ENCODE results near the gene TEX48.

TEX48 gene

DNA sequence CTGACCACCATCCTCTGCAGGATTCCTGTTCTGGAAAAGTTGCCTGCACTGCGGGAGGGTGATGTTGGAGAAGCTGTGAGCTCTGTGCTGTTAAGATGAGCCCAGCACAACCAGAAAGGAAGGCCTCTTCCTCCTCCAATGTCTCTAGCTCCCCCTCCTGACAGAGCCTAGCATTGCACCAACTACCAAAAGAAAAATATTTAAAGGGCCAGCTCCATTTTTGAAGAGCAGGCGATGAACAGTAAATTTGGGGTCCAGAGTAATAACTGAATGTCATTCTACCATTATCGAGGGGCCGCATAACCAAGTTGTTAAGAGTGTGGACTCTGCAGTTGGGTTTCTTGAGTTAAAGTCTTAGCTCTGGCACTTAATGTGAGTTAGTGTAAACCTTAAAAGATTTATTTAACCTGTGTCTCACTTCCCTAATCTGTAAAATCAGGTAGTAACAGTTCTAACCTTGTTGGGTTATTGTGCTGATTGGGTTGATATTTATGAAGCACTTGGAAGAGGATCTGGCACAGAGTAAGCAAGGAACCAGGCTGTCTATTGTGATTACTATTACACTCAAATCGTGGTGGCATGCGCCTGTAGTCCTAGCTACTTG, 28.3 kb downstream of the TEX48 start:
- TF ChIP-seq, protein P1, sequence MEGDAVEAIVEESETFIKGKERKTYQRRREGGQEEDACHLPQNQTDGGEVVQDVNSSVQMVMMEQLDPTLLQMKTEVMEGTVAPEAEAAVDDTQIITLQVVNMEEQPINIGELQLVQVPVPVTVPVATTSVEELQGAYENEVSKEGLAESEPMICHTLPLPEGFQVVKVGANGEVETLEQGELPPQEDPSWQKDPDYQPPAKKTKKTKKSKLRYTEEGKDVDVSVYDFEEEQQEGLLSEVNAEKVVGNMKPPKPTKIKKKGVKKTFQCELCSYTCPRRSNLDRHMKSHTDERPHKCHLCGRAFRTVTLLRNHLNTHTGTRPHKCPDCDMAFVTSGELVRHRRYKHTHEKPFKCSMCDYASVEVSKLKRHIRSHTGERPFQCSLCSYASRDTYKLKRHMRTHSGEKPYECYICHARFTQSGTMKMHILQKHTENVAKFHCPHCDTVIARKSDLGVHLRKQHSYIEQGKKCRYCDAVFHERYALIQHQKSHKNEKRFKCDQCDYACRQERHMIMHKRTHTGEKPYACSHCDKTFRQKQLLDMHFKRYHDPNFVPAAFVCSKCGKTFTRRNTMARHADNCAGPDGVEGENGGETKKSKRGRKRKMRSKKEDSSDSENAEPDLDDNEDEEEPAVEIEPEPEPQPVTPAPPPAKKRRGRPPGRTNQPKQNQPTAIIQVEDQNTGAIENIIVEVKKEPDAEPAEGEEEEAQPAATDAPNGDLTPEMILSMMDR (IDR thresholded peaks at IDR 0.05; ENCODE audit: low read depth, low read length, missing control alignments), result peak; percentile 95
- no peak overlapping the region for H3K4me3 ChIP-seq (replicated peaks; ENCODE audit: low read depth, low read length)
- DNase-seq (ENCODE audit: extremely low read depth, low read depth), result peak; percentile 44

DNA sequence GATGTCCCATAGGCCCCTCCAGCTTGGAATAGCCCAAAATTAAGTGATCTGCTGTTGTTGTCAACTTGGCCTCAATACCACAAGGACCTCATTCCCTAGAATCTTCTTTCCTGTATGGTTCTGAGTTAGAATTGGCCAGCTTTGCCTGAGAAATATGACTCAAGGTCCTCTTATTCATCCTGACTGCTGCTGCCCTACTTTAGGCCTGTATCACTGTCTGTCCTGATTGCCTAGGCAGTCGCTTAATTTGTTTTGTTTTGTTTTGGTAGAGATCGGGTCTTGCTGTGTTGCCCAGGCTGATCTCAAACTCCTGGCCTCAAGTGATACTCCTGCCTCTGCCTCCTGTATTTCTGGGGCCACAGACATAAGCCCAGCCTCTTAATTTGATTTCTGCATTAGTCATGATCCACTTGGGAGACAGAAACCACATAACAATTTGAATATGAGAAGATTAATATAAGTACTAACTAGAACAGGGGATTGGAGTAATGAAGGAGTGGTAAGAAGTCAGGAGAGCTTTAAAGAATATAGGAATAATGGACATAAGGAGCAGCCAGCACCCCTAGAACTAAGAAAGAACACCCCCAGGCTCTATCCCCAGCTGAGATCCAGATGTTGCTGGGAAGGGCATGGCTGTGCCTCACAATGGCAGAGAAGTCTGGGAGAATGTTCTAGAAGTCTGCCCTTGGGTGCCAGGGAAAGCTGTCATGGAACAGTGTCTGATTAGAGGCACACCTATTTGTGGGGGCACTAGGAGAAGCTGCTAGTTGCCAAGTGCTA, 29.0 kb downstream of the TEX48 start:
- TF ChIP-seq, protein P1 (IDR thresholded peaks at IDR 0.05; ENCODE audit: low read depth, low read length, missing control alignments), result no peak
- no peak for DNase-seq (ENCODE audit: extremely low read depth, low read depth)
- H3K4me3 ChIP-seq (replicated peaks; ENCODE audit: low read depth, low read length), result no peak overlapping the region

DNA sequence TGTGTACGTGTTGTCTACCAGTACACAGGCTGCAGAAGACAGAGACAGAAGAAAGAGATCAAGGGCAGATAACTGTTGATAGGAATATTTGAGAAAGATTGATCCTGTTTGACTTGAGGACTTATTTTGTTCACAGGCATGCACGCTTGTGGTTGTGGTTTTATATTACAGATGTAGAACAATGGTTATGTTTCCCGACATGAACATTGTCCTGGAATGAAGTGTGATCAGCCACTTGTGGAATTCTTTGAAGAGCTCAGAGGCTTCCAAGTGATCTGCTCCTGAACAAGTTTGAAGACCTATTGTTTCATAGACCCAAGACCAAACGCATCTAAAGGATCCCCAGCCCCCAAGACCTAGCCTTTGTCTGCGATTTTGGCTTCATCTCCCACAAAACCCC, 38.1 kb downstream of the TEX48 start:
- H3K4me3 ChIP-seq (replicated peaks; ENCODE audit: low read depth, low read length), result no peak overlapping the region
- no peak for DNase-seq (ENCODE audit: extremely low read depth, low read depth)
- TF ChIP-seq, protein P1 (IDR thresholded peaks at IDR 0.05; ENCODE audit: low read depth, low read length, missing control alignments), result no peak

DNA sequence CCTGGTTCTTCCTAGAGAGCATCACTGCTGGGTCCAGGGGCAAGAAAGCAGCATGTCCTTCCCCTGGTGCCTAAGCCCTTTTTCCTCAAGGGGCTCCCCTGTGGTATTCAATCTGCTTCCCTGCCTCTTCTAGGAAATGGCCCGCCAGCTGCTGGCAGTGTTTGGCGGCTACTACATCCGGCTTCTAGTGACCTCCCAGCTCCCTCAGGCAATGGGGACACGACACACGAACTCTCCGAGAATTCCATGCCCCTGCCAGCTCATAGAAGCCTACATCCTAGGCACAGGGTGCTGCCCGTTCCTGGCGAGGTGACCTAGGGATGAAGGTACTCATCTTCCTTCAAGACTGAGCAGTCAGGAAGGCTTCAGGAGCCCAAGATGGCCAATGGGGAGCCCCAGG, 39.0 kb downstream of the TEX48 start:
- no peak for DNase-seq (ENCODE audit: extremely low read depth, low read depth)
- TF ChIP-seq, protein P1 (IDR thresholded peaks at IDR 0.05; ENCODE audit: low read depth, low read length, missing control alignments), result no peak
- H3K4me3 ChIP-seq (replicated peaks; ENCODE audit: low read depth, low read length), result no peak overlapping the region

DNA sequence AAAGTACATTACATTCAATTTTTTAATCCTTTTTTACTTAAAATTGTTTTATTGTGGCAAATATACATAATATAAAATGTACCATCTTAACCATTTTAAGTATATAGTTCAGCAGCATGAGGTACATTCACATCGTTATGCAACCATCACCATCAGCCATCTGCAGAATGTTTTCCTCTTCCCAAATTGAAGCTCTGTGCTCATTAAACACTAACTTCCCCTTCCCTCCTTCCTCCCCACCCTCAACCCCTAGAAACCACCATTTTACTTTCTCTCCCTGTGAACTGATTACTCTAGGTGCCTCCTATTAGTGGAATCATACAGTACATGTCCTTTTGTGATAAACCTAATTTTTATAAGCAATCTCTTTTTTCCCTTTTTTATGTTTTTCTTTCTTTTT, 40.0 kb downstream of the TEX48 start:
- no peak for DNase-seq (ENCODE audit: extremely low read depth, low read depth)
- H3K4me3 ChIP-seq (replicated peaks; ENCODE audit: low read depth, low read length), result no peak overlapping the region
- TF ChIP-seq, protein P1 (IDR thresholded peaks at IDR 0.05; ENCODE audit: low read depth, low read length, missing control alignments), result no peak

DNA sequence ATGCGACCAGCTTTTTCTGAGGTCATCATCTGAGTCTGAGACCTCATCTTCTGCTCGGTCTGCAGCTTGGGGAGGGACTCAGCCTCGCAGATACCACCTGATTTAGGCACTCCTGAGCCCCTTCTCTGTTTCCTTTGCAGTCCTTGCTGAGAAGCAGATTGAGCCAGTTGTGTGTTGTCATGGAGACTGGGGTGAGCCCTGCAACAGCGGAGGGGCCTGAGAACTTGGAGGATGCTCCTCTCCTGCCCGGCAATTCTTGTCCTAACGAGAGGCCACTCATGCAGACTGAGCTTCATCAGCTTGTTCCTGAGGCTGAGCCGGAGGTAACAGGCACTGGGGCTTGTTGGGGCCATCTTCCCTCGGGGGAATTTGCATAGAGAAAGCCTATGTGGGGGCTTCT, 43.6 kb downstream of the TEX48 start:
- no peak for DNase-seq (ENCODE audit: extremely low read depth, low read depth)
- TF ChIP-seq, protein P1 (IDR thresholded peaks at IDR 0.05; ENCODE audit: low read depth, low read length, missing control alignments), result no peak
- no peak overlapping the region for H3K4me3 ChIP-seq (replicated peaks; ENCODE audit: low read depth, low read length)
